Upper lobe of right lung (tissue), 1 donor: ENCODE data around the gene ZCRB1. TPM values are rescaled to one million over a fixed set of nuclear protein-coding genes. Genes with fewer than 3 reads are reported as not detected.

ENCODE experiments used
- ATAC-seq: fragments of 200-7000 bp; cut with Tn5 transposase; one replicate; pipeline ENCODE4 v1.9.1; 2020; ENCODE audit warnings: mild to moderate bottlenecking, moderate library complexity
- DNase-seq: peaks from one replicate; pipeline ENCODE4 v3.0.0-alpha.2; 2020
- H3K27ac ChIP-seq: fragments of 200-600 bp; one replicate; pipeline ENCODE4 v1.8.0; 2022
- H3K27me3 ChIP-seq: fragments of 200-600 bp; one replicate; pipeline ENCODE4 v1.8.0; 2022; ENCODE audit warnings: mild to moderate bottlenecking
- H3K36me3 ChIP-seq: fragments of 200-600 bp; one replicate; pipeline ENCODE4 v1.8.0; 2022
- H3K4me1 ChIP-seq: fragments of 200-600 bp; one replicate; pipeline ENCODE4 v1.8.0; 2022
- H3K4me3 ChIP-seq: fragments of 200-600 bp; one replicate; pipeline ENCODE4 v1.8.0; 2022; ENCODE audit warnings: mild to moderate bottlenecking
- H3K9me3 ChIP-seq: fragments of 200-600 bp; one replicate; pipeline ENCODE4 v1.8.0; 2022
- intact Hi-C: fragments of 100-400 bp; cut with DNase I; formaldehyde crosslinking; loops from one replicate; pipeline ENCODE4 v1.11.0; 2022
- total RNA-seq: library from RNA; stranded (reverse); fragmentation: NEBNext Ultra II Directional; extraction: Animal tissue kit (Norgen Biotek cat#: 25700); gene quantifications from one replicate; pipeline ENCODE4 v1.2.1, GENCODE V29; 2021
- TF ChIP-seq, protein P1 (sequence below): fragments of 200-600 bp; IDR thresholded peaks from one replicate; pipeline ENCODE4 v1.8.0; 2022; ENCODE audit warnings: antibody characterized with exemption
- donor health status: DM: no; HTN: yes; CAD: no; lungs with severe emphysema.

ZCRB1 gene
- total RNA-seq, 1 donor from 2014 or later = 36.2 TPM

DNA sequence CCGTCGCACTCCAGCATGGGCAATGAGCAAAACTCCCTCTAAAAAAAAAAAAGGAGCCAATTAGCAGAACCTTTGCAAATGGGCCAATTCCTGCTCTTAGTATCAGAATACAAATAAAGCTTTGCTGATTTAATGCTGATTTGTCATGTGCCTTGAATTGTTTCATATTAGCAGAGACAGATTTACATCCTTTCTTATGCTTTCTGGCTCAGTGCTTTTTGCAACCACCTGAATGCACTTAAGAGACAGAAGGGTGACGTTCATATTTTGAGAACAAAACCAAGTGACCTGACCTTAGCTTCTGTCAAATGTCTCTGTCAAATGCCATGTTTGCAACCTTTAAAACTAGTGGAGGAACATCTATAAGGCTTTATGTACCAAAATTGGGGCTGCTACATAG, 44.0 kb downstream of the ZCRB1 start:
- H3K9me3 ChIP-seq = no peaks in the 10 kb centered on the region
- H3K27me3 ChIP-seq = no peaks in the 10 kb centered on the region
- H3K4me1 ChIP-seq = no peaks in the 10 kb centered on the region
- no peak overlapping the region for H3K4me3 ChIP-seq
- no peaks in the 10 kb centered on the region for H3K36me3 ChIP-seq
- no peak overlapping the region for H3K27ac ChIP-seq
- ATAC-seq (no peak), DNase-seq (no peak)
- intact Hi-C loops = no loop called here
- TF ChIP-seq, protein P1, sequence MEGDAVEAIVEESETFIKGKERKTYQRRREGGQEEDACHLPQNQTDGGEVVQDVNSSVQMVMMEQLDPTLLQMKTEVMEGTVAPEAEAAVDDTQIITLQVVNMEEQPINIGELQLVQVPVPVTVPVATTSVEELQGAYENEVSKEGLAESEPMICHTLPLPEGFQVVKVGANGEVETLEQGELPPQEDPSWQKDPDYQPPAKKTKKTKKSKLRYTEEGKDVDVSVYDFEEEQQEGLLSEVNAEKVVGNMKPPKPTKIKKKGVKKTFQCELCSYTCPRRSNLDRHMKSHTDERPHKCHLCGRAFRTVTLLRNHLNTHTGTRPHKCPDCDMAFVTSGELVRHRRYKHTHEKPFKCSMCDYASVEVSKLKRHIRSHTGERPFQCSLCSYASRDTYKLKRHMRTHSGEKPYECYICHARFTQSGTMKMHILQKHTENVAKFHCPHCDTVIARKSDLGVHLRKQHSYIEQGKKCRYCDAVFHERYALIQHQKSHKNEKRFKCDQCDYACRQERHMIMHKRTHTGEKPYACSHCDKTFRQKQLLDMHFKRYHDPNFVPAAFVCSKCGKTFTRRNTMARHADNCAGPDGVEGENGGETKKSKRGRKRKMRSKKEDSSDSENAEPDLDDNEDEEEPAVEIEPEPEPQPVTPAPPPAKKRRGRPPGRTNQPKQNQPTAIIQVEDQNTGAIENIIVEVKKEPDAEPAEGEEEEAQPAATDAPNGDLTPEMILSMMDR = no peak

DNA sequence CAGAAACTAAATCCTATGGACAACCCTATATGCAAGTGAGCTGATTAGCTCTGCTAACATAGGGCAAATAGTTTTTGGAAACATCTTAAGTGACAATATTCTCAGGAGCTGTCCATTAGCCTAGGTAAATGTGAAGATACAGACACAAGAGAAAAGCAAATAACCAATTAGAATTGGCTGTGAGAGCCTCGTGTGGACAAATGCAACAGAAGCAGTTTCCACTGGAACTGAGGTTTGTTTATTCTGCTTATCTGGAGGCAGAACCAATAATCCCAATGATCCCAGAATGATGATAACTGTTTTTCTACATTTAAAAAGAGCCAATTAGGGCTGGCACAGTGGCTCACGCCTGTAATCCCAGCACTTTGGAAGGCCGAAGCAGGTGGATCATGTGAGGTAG, 44.6 kb downstream of the ZCRB1 start:
- intact Hi-C loops = no loop called here
- H3K4me3 ChIP-seq = no peak overlapping the region

DNA sequence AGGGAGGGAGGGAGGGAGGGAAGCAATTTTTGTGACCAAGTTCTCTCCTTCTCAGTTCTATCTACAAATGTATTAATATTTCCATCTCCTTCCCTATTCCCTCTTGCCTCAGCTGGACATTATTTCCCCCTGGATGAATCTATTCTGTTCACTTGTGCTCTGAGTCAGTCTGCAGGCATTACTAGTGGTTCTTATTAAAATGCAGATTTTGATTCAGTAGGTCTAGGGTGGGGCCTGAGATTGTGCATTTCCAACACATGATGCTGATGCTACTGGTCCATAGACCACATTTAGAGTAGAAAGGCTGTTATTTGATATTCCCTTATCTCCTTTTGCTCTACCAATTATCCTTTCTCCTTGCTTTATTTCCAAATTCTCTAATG, 47.8 kb downstream of the ZCRB1 start:
- no peak overlapping the region for H3K27ac ChIP-seq
- H3K9me3 ChIP-seq = no peaks in the 10 kb centered on the region
- intact Hi-C loops = no loop called here
- no peaks in the 10 kb centered on the region for H3K4me1 ChIP-seq
- ATAC-seq (no peak), DNase-seq (no peak)
- TF ChIP-seq, protein P1 = no peak
- no peaks in the 10 kb centered on the region for H3K27me3 ChIP-seq
- H3K4me3 ChIP-seq = no peak overlapping the region
- no peaks in the 10 kb centered on the region for H3K36me3 ChIP-seq

More for the DNA sequence above, 44.6 kb downstream of the ZCRB1 start:
- Histone ChIP-seq H3K4me1 (no peaks in the 10 kb centered on the region), H3K36me3 (no peaks in the 10 kb centered on the region), H3K27ac (no peak overlapping the region), H3K27me3 (no peaks in the 10 kb centered on the region), H3K9me3 (no peaks in the 10 kb centered on the region)
- TF ChIP-seq, protein P1 = no peak
- no peak for ATAC-seq
- DNase-seq = no peak

- Histone ChIP-seq H3K9me3 (no peaks in the 10 kb centered on the region), H3K36me3 (no peaks in the 10 kb centered on the region), H3K4me1 (no peaks in the 10 kb centered on the region), H3K4me3 (no peak overlapping the region), H3K27ac (no peak overlapping the region), H3K27me3 (no peaks in the 10 kb centered on the region)
- ATAC-seq (no peak), DNase-seq (no peak)
- TF ChIP-seq, protein P1 = no peak
- intact Hi-C loops = no loop called here
Observed at GRCh38 chr12:42277396-42278127, 48.3 kb downstream of the ZCRB1 start.

DNA sequence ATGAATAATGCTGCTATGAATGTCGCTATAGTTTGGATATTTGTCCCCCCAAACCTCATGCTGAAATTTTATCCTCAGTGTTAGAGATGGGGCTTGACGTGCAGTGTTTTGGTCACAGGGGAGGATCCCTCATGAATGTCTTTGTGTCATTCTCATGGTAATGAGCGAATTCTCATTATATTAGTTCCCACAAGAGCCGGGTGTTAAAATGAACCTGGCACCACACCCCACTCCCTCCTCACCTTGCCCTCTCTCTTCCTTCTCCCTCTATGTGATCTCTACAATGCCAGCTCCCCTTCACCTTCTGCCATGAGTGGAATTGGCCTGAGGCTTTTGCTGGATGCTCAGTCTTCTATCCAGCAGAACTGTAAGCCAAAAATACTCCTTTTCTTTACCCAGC, 50.4 kb downstream of the ZCRB1 start:
- ATAC-seq = no peak
- no peak for DNase-seq
- TF ChIP-seq, protein P1 = no peak
- Histone ChIP-seq H3K36me3 (no peaks in the 10 kb centered on the region), H3K4me3 (no peak overlapping the region), H3K4me1 (no peaks in the 10 kb centered on the region), H3K27me3 (no peaks in the 10 kb centered on the region), H3K27ac (no peak overlapping the region), H3K9me3 (no peaks in the 10 kb centered on the region)
- intact Hi-C loops = no loop called here

GRCh38 chr12:42273706-42274105, 52.2 kb downstream of the ZCRB1 start:
- DNase-seq (no peak), ATAC-seq (no peak)
- no peaks in the 10 kb centered on the region for H3K27me3 ChIP-seq
- H3K27ac ChIP-seq = no peak overlapping the region
- intact Hi-C loops = no loop called here
- H3K36me3 ChIP-seq = no peaks in the 10 kb centered on the region
- TF ChIP-seq, protein P1 = no peak
- H3K4me1 ChIP-seq = no peaks in the 10 kb centered on the region
- no peaks in the 10 kb centered on the region for H3K9me3 ChIP-seq
- no peak overlapping the region for H3K4me3 ChIP-seq
